Urinary bladder (tissue), 4 donors: ENCODE data around the gene HOXA5. TPM values are rescaled to one million over a fixed set of nuclear protein-coding genes. Genes with fewer than 3 reads are reported as not detected.

Experiments used
- DNase-seq: peaks from one replicate; pipeline ENCODE4 v3.0.0-alpha.2; 2015; ENCODE audit errors: extremely low spot score
- H3K27ac ChIP-seq: one replicate; pipeline ENCODE4 v1.5.1; 2013; ENCODE audit warnings: low read depth, mild to moderate bottlenecking, moderate library complexity
- H3K36me3 ChIP-seq: one replicate; pipeline ENCODE4 v1.6.1; 2013; ENCODE audit warnings: mild to moderate bottlenecking, moderate library complexity; ENCODE audit not compliant: insufficient read depth
- H3K4me1 ChIP-seq: one replicate; pipeline ENCODE4 v1.6.1; 2013; ENCODE audit warnings: mild to moderate bottlenecking, moderate library complexity; ENCODE audit not compliant: insufficient read depth
- H3K4me3 ChIP-seq: one replicate; pipeline ENCODE4 v1.5.1; 2013; ENCODE audit warnings: low read depth, low read length
- WGBS: extraction: QIAGEN DNeasy Blood & Tissue Kit; methylation state at CpG from one replicate; pipeline ENCODE4 v1.1.7; 2013; 5-methylcytosine and 5-hydroxymethylcytosine counted together
- polyA plus RNA-seq: library from polyadenylated mRNA; stranded (reverse); fragments of 200-250 nt; gene quantifications from one replicate; pipeline ENCODE4 v1.2.3, GENCODE V29; 2013
- total RNA-seq: library from RNA; depleted of rRNA; stranded (reverse); fragments of >200 nt; gene quantifications from one replicate; pipeline ENCODE4 v1.2.3, GENCODE V29; 2014
- donor health status: healthy with polysubstance abuse.
- donor health status: healthy.

HOXA5 gene
- total and polyA plus RNA-seq, 2 donors, result 9.9 to 12.5 TPM

GRCh38 chr7:27171325-27171636 lies 27.8 kb upstream of the HOXA5 start:
- Histone ChIP-seq H3K27ac (peak overlapping the region; percentile 87), H3K4me1 (no peaks in the 10 kb centered on the region), H3K4me3 (peak overlapping the region; percentile 83), H3K36me3 (peaks cover 2% of the 10 kb centered on the region)
- no peak for DNase-seq
- 17% methylated on average over 8 of the region's 8 CpGs for WGBS

GRCh38 chr7:27170426-27171324 lies 27.2 kb upstream of the HOXA5 start:
- WGBS, result 24% methylated on average over 11 of the region's 11 CpGs
- peak overlapping the region; percentile 83 for H3K4me3 ChIP-seq

GRCh38 chr7:27169658-27170425 lies 26.4 kb upstream of the HOXA5 start:
- peak overlapping the region; percentile 98 for H3K27ac ChIP-seq
- WGBS, result 2% methylated on average over 46 of the region's 46 CpGs
- peaks cover 2% of the 10 kb centered on the region for H3K36me3 ChIP-seq
- no peak for DNase-seq
- peak overlapping the region; percentile 57 for H3K4me3 ChIP-seq
- H3K4me1 ChIP-seq, result no peaks in the 10 kb centered on the region

More at GRCh38 chr7:27170426-27171324, 27.2 kb upstream of the HOXA5 start:
- no peaks in the 10 kb centered on the region for H3K4me1 ChIP-seq
- peak overlapping the region; percentile 98 for H3K27ac ChIP-seq
- H3K36me3 ChIP-seq, result peaks cover 2% of the 10 kb centered on the region
- no peak for DNase-seq

GRCh38 chr7:27168265-27168947 lies 24.9 kb upstream of the HOXA5 start:
- H3K27ac ChIP-seq, result peak overlapping the region; percentile 98
- peak overlapping the region; percentile 57 for H3K4me3 ChIP-seq
- 18% methylated on average over 25 of the region's 25 CpGs for WGBS
- peaks cover 2% of the 10 kb centered on the region for H3K36me3 ChIP-seq
- no peak for DNase-seq
- no peaks in the 10 kb centered on the region for H3K4me1 ChIP-seq

- WGBS, result 21% methylated on average over 4 of the region's 4 CpGs
- Histone ChIP-seq H3K36me3 (peaks cover 2% of the 10 kb centered on the region), H3K4me3 (peak overlapping the region; percentile 57), H3K27ac (peak overlapping the region; percentile 98), H3K4me1 (no peaks in the 10 kb centered on the region)
- no peak for DNase-seq
Measured at GRCh38 chr7:27167916-27168264, 24.4 kb upstream of the HOXA5 start.

GRCh38 chr7:27166531-27167505 lies 23.3 kb upstream of the HOXA5 start:
- Histone ChIP-seq H3K4me3 (peak overlapping the region; percentile 74), H3K36me3 (peaks cover 2% of the 10 kb centered on the region), H3K4me1 (no peaks in the 10 kb centered on the region), H3K27ac (peak overlapping the region; percentile 98)
- no peak for DNase-seq
- WGBS, result 14% methylated on average over 50 of the region's 50 CpGs

GRCh38 chr7:27165996-27166530 lies 22.6 kb upstream of the HOXA5 start:
- Histone ChIP-seq H3K4me3 (peak overlapping the region; percentile 74), H3K36me3 (no peaks in the 10 kb centered on the region), H3K4me1 (no peaks in the 10 kb centered on the region), H3K27ac (peak overlapping the region; percentile 98)
- 8% methylated on average over 46 of the region's 46 CpGs for WGBS
- no peak for DNase-seq

GRCh38 chr7:27165089-27165995 lies 21.9 kb upstream of the HOXA5 start, which contains the start of gene HOXA9:
Gene HOXA9, minus strand, starts transcription at chr7:27165537. Its CDS starts 80 bp downstream, at chr7:27165457.
- H3K36me3 ChIP-seq, result no peaks in the 10 kb centered on the region
- peak; percentile 89 for DNase-seq
- peak within 1 kb of the TSS; percentile 74 for H3K4me3 ChIP-seq
- WGBS, result 2% methylated on average over 82 of the region's 82 CpGs
- peak within 1 kb of the TSS; percentile 98 for H3K27ac ChIP-seq
- H3K4me1 ChIP-seq, result no peaks in the 10 kb centered on the region

GRCh38 chr7:27164367-27165088 lies 21.0 kb upstream of the HOXA5 start:
- no peaks in the 10 kb centered on the region for H3K36me3 ChIP-seq
- DNase-seq, result no peak
- no peaks in the 10 kb centered on the region for H3K4me1 ChIP-seq
- H3K27ac ChIP-seq, result peak overlapping the region; percentile 84
- H3K4me3 ChIP-seq, result peak overlapping the region; percentile 74
- WGBS, result 8% methylated on average over 47 of the region's 47 CpGs

GRCh38 chr7:27164045-27164366 lies 20.5 kb upstream of the HOXA5 start:
- no peaks in the 10 kb centered on the region for H3K36me3 ChIP-seq
- no peaks in the 10 kb centered on the region for H3K4me1 ChIP-seq
- 19% methylated on average over 12 of the region's 12 CpGs for WGBS
- H3K27ac ChIP-seq, result no peak overlapping the region
- DNase-seq, result no peak
- peak overlapping the region; percentile 74 for H3K4me3 ChIP-seq

- WGBS, result 37% methylated on average over 24 of the region's 24 CpGs
- no peaks in the 10 kb centered on the region for H3K4me1 ChIP-seq
- H3K4me3 ChIP-seq, result peak overlapping the region; percentile 74
- H3K27ac ChIP-seq, result no peak overlapping the region
- DNase-seq, result no peak
- no peaks in the 10 kb centered on the region for H3K36me3 ChIP-seq
Measured at GRCh38 chr7:27163288-27164044, 20.0 kb upstream of the HOXA5 start.
